Erythroblast (primary cell): Measurements from ENCODE around the gene TEX26.

Experiments
- GATA1 ChIP-seq: IDR thresholded peaks from 2 replicates; pipeline ENCODE4 v1.6.1; 2011; ENCODE audit warnings: low read depth, mild to moderate bottlenecking, control low read depth, low read length, moderate library complexity
- POLR2A ChIP-seq: IDR thresholded peaks from 2 replicates; pipeline ENCODE4 v1.6.1; 2011; ENCODE audit warnings: mild to moderate bottlenecking, low read length

GRCh38 chr13:31007417-31007816, 75.0 kb downstream of the TEX26 start:
- TF ChIP-seq POLR2A (no peak), GATA1 (no peak)
